Activated CD4-positive, alpha-beta memory T cell treated with anti-CD3 and anti-CD28 coated beads for 36 hours (primary cell): ENCODE results near the gene PPARD. TPM values are rescaled to one million over a fixed set of nuclear protein-coding genes. Genes with fewer than 3 reads are reported as not detected.
A peak's percentile ranks its signal among the peaks of the same experiment; 100 is the strongest.
"Not testable (repeated sequence)": the region's sequence is repeated elsewhere in the genome, so short reads cannot be mapped to it uniquely, and the experiment has no call there.

ENCODE experiments used
- CTCF ChIA-PET: fragments of 350-600 bp; sonication (Branson Sonifier 250); formaldehyde crosslinking; loops from one replicate; lab custom pipeline; 2021; ENCODE audit warnings: antibody characterized with exemption, inconsistent platforms; lab: Charles Lee
- POLR2A ChIA-PET: fragments of 350-600 bp; sonication (Branson Sonifier 250); formaldehyde crosslinking; loops from one replicate; lab custom pipeline; 2021; ENCODE audit warnings: antibody characterized with exemption; lab: Charles Lee
- DNase-seq: peaks from one replicate; pipeline ENCODE4 v3.0.0-alpha.2; 2020
- H3K27ac Mint-ChIP-seq: one replicate; pipeline ENCODE4 v1.8.0; 2021; ENCODE audit warnings: mixed read lengths
- H3K27me3 Mint-ChIP-seq: one replicate; pipeline ENCODE4 v1.8.0; 2021; ENCODE audit warnings: mixed read lengths
- H3K36me3 Mint-ChIP-seq: one replicate; pipeline ENCODE4 v1.8.0; 2021; ENCODE audit warnings: mixed read lengths
- H3K4me1 Mint-ChIP-seq: one replicate; pipeline ENCODE4 v1.8.0; 2021; ENCODE audit warnings: low read depth, mixed read lengths
- H3K4me3 Mint-ChIP-seq: one replicate; pipeline ENCODE4 v1.8.0; 2021; ENCODE audit warnings: mild to moderate bottlenecking, mixed read lengths
- H3K9me3 Mint-ChIP-seq: one replicate; pipeline ENCODE4 v1.8.0; 2021; ENCODE audit warnings: mixed read lengths
- intact Hi-C: fragments of 100-400 bp; cut with micrococcal nuclease; formaldehyde crosslinking; loops from one replicate; pipeline ENCODE4 v1.15.1; 2023
- total RNA-seq, 2 experiments: library from RNA; stranded (reverse); gene quantifications; one replicate each; pipeline ENCODE4 v1.2.3, GENCODE V29; 2021

Gene PPARD
- total RNA-seq, 2 experiments from 2014 or later: 19.9 to 20.9 TPM

DNA sequence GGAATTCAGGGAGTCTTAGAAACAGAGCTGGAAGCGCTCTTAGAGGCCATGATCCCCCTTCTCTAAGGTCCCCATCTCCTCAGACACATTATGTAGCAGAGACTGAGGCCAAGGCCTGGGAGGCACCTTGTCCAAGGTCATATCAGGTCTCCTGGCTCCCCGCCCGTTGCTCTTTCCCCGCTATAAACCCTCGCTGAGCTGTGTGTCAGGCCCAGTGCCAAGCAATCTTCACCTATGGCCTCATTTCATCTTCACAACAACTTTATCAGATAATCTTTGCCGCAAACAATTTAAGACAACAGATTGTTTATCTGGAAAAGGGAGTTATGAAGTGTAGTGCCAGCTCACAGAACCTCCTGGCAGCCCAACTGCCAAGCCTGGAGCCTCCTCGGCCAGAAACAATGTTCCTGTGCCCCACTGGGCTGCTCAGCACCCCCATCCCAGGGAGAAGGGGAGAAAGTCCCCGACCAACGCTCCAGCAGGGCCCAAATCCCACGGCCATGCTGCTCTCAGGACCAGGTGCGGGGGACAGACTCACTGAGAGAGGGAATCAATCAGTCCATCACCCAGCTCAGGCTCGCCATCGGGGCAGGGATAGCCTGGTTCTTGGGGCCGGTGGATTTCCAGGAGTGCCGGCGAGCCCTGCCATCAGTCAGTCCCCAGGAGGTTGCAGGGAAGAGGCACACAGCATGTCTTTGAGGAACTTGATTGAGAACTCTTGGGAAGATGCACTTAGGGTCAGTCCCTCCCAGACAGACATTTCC is 92.9 kb downstream of the PPARD start:
- DNase-seq: no peak
- intact Hi-C loops: no loop called here
- POLR2A ChIA-PET: no interaction called here

DNA sequence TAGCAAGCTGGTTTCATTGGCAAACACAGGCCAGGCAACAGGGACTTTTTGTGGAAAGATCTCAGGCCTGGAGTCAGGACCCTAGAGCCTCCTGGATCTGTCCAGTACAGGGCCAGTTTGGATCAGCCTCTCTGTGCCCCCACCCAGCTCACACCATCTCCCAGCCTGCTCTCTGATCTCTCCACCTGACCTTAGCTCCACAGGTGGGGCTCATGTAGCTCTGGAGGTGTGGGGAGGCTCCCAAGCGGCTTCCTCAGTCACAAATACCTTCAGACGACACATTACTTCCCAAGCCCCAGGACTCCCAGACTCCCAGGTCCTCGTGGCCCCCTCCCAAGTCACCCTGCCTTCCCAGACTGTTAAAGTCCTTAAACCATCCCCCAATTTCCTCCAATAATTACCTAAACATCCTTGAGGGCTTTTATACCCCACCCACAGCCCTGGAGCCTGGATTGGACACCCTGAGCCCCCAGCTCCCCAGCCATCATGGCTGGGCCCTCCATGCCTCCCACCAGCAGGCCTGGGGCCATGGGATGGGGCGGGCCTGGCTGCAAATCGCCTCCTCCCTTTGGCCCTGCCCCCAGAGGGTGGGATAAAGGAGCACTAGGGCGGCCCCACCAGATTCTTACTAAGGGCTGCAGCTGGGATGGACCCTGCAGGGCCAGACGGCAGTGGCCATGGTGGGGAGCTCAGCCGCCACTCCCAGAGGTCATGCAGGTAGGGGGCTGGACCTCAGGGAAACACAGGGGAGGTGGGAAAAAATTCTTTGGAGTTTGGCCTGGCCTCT is 93.9 kb downstream of the PPARD start:
- intact Hi-C loops: no loop called here
- H3K36me3 Mint-ChIP-seq: no peaks in the 10 kb centered on the region
- no peaks in the 10 kb centered on the region for H3K4me1 Mint-ChIP-seq
- no peak overlapping the region for H3K4me3 Mint-ChIP-seq
- ChIA-PET POLR2A (interaction anchor here (0.6 to 1.1 kb wide), 2 partner anchors 20 to 36 kb away, joined by 3 to 7 read pairs; no protein-coding TSS in a partner anchor), CTCF (interaction anchor here (1.2 to 2.1 kb wide), 2 partner anchors 13 to 94 kb away, joined by 7 to 8 read pairs; partner anchors contain the start of gene PPARD)
- no peaks in the 10 kb centered on the region for H3K9me3 Mint-ChIP-seq
- H3K27ac Mint-ChIP-seq: no peak overlapping the region
- H3K27me3 Mint-ChIP-seq: no peaks in the 10 kb centered on the region
- DNase-seq: no peak

More for the DNA sequence above, 92.9 kb downstream of the PPARD start:
- Mint-ChIP-seq H3K27me3 (no peaks in the 10 kb centered on the region), H3K4me1 (no peaks in the 10 kb centered on the region), H3K27ac (no peak overlapping the region), H3K9me3 (peaks cover under 1% of the 10 kb centered on the region), H3K36me3 (no peaks in the 10 kb centered on the region), H3K4me3 (no peak overlapping the region)
- CTCF ChIA-PET: interaction anchor here (0.7 to 1.2 kb wide), 2 partner anchors 14 to 93 kb away, joined by 3 to 7 read pairs; partner anchors contain the start of gene PPARD

DNA sequence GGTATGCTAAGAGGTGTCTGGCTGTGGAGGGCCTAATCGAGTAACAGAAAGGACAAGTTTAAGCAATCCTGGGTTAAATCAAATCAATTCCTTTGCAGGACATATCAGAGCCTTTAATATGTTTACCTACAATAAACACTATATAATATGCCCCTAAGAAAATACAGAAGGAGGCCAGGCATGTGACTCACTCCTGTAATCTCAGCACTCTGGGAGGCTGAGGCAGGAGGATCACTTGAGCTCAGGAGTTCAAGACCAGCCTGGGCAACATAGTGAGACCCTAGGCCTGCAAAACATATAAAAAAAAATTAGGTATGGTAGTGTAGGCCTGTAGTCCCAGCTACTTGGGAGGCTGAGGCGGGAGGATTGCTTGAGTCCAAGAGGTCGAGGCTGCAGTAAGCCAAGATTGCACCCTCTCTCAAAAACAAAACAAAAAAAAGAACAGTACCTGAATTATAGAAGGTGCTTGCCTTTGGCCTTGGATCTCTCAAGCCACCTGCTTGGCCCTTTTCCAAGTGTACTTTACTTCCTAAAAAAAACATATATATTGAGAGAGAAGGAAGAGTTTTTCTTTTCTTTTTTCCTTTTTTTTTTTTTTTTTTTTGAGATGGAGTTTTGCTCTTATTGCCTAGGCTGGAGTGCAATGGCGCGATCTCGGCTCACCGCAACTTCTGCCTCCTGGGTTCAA is 96.2 kb downstream of the PPARD start:
- H3K4me1 Mint-ChIP-seq, H3K27ac Mint-ChIP-seq: not testable (repeated sequence)
- CTCF ChIA-PET: interaction anchor here (2.1 kb wide), 1 partner anchor 11 kb away, joined by 8 read pairs; no protein-coding TSS in a partner anchor

DNA sequence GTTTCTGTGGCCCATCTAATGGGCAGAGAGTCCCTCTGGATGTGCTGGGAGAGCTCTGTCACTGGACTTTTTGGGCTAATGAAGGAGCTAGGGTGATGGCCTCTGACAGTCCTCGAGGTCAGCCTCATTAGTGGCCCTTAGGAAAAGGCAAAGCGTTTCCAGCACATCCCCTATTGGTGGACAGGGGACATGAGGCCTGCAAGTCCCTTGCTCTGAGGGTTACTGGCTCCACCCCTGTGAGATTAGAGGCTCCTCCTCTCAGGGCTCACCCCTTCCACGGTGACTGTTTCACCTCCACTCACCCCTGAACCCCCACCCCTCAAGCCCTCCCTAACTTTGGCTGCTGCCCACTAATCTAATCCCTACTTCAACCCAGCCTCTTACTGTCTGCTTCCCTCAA is 97.0 kb downstream of the PPARD start:
- Mint-ChIP-seq H3K4me3 (no peak overlapping the region), H3K36me3 (no peaks in the 10 kb centered on the region), H3K9me3 (no peaks in the 10 kb centered on the region), H3K27ac (no peak overlapping the region), H3K4me1 (no peaks in the 10 kb centered on the region), H3K27me3 (no peaks in the 10 kb centered on the region)
- no peak for DNase-seq
- ChIA-PET POLR2A (no interaction called here), CTCF (no interaction called here)
- intact Hi-C loops: no loop called here

More for the DNA sequence above, 96.2 kb downstream of the PPARD start:
- H3K27me3 Mint-ChIP-seq, POLR2A ChIA-PET, H3K4me3 Mint-ChIP-seq, H3K36me3 Mint-ChIP-seq, intact Hi-C loops, DNase-seq, H3K9me3 Mint-ChIP-seq: not testable (repeated sequence)

DNA sequence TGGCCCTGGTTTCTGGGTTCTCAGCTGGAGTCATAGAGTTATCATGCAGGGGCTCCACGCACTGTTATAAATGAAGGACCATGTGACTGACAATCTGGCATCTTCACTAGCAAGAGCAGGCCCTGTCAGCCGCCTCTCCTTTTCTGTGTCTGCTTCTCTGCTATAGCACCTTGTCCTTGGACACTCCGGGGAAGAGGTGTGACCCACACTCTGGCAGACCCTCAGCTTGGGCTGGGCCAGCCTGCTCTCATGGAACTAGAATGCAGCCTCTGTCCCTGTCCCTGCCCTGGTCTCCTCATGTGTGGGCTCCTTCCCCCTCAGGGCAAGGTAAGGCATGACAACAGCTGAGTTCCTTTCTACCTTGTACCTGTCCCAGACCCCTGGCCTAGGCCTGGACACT is 98.8 kb downstream of the PPARD start:
- peaks cover 6% of the 10 kb centered on the region for H3K4me1 Mint-ChIP-seq
- ChIA-PET CTCF (interaction anchor here (1.7 kb wide), 1 partner anchor 9 kb away, joined by 3 read pairs; no protein-coding TSS in a partner anchor), POLR2A (no interaction called here)
- no peaks in the 10 kb centered on the region for H3K9me3 Mint-ChIP-seq
- DNase-seq: no peak
- H3K4me3 Mint-ChIP-seq: no peak overlapping the region
- H3K27ac Mint-ChIP-seq: no peak overlapping the region
- no peaks in the 10 kb centered on the region for H3K36me3 Mint-ChIP-seq
- no peaks in the 10 kb centered on the region for H3K27me3 Mint-ChIP-seq
- intact Hi-C loops: no loop called here

DNA sequence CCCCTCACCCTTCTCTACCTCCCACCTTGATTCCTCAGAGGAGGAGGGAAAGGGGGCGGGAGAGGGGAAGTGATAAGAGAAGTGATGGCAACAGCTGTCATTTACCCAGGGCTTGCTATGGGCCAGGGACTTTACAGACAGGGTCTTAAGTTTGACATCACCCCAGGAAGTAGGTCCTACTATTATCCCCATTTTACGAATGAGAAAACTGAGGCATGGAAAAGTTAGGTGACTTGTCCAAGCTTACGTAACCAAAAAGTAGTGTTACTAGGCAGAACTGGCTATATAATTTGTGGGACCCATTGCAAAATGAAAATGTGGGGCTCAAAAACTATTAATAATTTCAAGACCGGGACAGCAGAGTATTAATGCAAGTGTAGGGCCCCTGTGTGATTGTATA is 99.3 kb downstream of the PPARD start:
- ChIA-PET POLR2A (no interaction called here), CTCF (interaction anchor here (1.7 kb wide), 1 partner anchor 8 kb away, joined by 3 read pairs; no protein-coding TSS in a partner anchor)
- DNase-seq: no peak
- Mint-ChIP-seq H3K36me3 (no peaks in the 10 kb centered on the region), H3K4me1 (peaks cover 6% of the 10 kb centered on the region), H3K27ac (no peak overlapping the region), H3K9me3 (no peaks in the 10 kb centered on the region), H3K27me3 (no peaks in the 10 kb centered on the region), H3K4me3 (no peak overlapping the region)
- intact Hi-C loops: no loop called here

DNA sequence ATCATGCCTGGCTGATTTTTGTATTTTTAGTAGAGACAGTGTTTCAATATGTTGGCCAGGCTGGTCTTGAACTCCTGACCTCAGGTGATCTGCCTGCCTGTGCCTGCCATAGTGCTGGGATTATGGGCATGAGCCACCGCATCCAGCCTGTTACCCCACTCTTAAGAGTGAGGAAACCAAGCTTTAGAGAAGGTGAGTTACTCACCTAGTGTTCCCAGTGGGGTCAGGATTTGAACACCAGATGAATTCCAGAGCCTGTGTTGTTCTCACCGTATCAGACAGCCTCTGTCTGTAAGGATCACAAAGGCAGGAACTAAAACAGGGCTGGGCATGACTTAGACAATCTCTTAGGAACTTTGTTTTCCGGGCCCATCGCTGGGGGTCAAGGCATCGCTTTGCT is 100.3 kb downstream of the PPARD start:
- no peaks in the 10 kb centered on the region for H3K36me3 Mint-ChIP-seq
- DNase-seq: no peak
- no peak overlapping the region for H3K27ac Mint-ChIP-seq
- ChIA-PET POLR2A (no interaction called here), CTCF (interaction anchor here (1.2 kb wide), 1 partner anchor 101 kb away, joined by 6 read pairs; no protein-coding TSS in a partner anchor)
- H3K4me3 Mint-ChIP-seq: no peak overlapping the region
- intact Hi-C loops: no loop called here
- H3K27me3 Mint-ChIP-seq: no peaks in the 10 kb centered on the region
- H3K9me3 Mint-ChIP-seq: no peaks in the 10 kb centered on the region
- peaks cover 6% of the 10 kb centered on the region for H3K4me1 Mint-ChIP-seq

DNA sequence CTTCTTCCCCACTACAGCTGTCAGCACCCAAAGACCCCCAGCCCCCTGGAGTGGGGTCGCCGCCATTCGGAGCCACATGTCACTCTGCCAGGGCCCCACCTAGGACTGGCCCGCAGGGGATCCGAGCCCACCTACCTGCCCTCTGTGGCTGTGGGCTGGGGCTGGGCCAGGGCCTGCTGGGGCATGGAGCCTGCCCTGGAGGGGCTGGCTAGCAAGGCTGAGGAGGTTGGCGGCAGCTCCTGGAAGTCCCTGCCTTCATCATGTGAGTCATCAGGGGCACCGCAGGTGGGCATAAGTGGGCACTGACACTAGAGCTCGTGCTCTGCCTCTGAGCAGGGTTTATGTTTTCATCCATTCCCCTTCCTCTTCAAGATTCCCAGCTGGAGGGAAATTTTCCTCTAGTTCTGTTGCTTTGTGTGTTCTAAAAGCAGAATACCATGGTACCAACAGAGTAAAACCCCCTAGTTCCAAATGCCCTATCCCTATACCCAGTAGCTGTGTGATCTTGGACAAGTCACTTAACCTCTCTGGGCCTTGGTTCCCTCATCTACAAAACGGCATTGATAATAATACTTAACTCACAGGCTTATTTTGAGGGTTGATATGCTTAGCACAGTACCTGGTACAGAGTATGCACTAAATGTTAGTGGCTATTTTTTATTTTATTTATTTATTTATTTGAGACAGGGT is 101.1 kb downstream of the PPARD start:
- ChIA-PET POLR2A (no interaction called here), CTCF (interaction anchor here (1.2 kb wide), 1 partner anchor 102 kb away, joined by 6 read pairs; no protein-coding TSS in a partner anchor)
- Mint-ChIP-seq H3K27ac (no peak overlapping the region), H3K27me3 (no peaks in the 10 kb centered on the region), H3K4me3 (no peak overlapping the region), H3K36me3 (no peaks in the 10 kb centered on the region), H3K4me1 (peaks cover 6% of the 10 kb centered on the region), H3K9me3 (no peaks in the 10 kb centered on the region)
- intact Hi-C loops: no loop called here
- no peak for DNase-seq

DNA sequence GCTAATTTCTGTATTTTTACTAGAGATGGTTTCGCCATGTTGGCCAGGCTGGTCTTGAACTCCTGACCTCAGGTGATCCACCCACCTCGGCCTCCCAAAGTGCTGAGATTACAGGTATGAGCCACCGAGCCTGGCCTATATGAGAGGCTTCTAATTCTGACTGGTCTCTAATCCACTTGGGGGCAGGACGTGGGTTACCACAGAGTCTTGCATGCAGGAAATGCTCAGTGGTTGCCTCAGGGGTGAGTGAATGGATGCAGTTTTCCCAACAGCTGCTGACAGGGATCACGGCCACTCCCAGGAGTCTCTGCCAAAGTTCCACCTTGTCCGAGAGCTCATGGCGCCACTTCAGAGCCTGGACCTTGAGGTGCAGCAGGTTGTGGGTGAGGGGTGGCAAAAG is 103.3 kb downstream of the PPARD start:
- intact Hi-C loops: no loop called here
- Mint-ChIP-seq H3K27me3 (no peaks in the 10 kb centered on the region), H3K4me1 (peaks cover 6% of the 10 kb centered on the region), H3K27ac (no peak overlapping the region), H3K36me3 (no peaks in the 10 kb centered on the region), H3K4me3 (no peak overlapping the region), H3K9me3 (no peaks in the 10 kb centered on the region)
- ChIA-PET POLR2A (no interaction called here), CTCF (interaction anchor here (1.8 kb wide), 1 partner anchor 104 kb away, joined by 6 read pairs; the partner anchor contains the start of gene PPARD)
- peak; percentile 60 for DNase-seq

DNA sequence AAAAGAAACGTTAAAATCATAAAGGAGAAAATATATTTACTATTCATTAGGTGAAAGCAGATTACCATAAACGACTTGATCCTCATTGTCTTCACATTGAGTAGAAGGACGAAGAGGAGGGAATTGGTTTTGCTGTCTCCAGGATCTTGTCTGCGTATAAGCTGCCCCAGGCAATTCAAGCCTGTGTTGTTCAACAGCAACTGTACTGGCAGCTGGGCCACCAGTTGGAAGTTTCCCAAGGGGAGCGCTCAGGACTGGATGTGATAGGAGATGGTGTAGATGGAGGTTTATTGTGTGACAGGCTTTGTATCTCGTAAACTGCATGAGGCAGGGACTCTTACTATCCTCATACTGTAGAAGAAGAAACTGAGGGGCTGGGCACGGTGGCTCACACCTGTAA is 105.8 kb downstream of the PPARD start:
- intact Hi-C loops: no loop called here
- Mint-ChIP-seq H3K4me3 (no peak overlapping the region), H3K27me3 (no peaks in the 10 kb centered on the region), H3K27ac (no peak overlapping the region), H3K36me3 (no peaks in the 10 kb centered on the region), H3K4me1 (peaks cover 19% of the 10 kb centered on the region), H3K9me3 (no peaks in the 10 kb centered on the region)
- ChIA-PET POLR2A (interaction anchor here (1.5 kb wide), 1 partner anchor 105 kb away, joined by 3 read pairs; no protein-coding TSS in a partner anchor), CTCF (interaction anchor here (0.8 to 8.8 kb wide), 10 partner anchors 8 to 191 kb away, joined by 3 to 219 read pairs (median 5); partner anchors contain the start of genes DEF6, PPARD and ZNF76)
- no peak for DNase-seq
